GM18907 (cell line): ENCODE results near the gene HTRA3.

Source experiments
- ATAC-seq: cut with Tn5 transposase; IDR thresholded peaks from one replicate; pipeline ENCODE4 v1.9.1; 2021; ENCODE audit warnings: mild to moderate bottlenecking, moderate library complexity; ENCODE audit not compliant: unreplicated experiment

Gene HTRA3

GRCh38 chr4:8322794-8323704, 53.5 kb downstream of the HTRA3 start:
- ATAC-seq, result no peak

DNA sequence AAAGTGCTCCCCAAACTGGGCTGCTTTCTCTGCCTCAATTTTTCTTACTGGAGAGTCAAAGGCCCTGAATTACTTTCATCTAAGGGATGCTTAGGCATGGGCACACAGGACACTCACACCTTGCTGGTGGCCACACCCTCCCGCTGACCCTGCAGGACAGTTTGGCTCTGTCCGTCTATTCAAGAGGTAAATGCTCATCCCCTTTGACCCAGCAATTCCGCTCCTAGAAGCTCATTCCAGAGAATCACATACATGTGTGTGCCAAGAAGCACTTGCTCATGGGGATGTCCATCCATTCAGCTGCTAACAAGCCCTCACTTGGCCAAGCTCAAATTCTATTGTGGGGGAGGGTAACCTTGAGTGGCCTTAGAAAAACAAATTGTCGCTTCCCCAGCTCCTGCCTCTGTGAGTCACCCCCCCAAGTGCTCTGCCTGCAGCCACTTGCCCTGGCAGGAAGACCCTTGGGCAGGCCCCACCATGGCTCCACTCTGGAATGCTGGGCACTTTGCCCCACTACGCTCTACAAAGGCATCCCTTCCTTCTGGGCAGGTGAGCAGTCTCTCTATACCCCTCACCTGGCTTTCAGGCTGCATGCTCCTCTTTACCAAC, 54.5 kb downstream of the HTRA3 start:
- ATAC-seq, result no peak

DNA sequence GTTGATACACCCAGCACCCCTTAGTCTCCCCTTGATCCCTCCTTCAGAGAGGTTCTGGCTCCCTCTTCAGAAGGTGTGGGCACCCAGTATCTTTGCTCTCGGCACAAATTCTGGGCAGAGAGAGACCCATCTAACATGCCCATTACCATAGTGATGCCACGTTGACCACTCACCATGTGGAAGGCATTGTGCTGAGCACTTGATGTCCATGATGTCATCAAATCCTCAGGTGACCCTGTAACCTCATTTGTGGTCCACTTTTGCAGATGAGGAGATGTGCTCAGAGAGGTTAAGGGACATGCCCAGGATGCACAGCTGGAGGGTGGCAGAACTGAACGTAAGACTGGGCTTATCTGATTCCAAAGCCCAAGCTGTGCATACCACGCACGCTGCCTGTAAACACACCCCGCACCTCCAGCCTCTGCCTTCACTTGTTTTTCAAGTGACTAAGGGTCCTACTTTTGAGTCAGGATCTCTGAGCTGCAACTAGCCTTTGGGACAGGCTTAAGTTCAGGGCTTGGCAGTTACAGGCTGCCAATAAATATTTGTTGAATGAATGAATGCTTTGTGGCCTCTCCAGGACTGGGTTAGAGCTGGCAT, 55.2 kb downstream of the HTRA3 start:
- ATAC-seq, result no peak

GRCh38 chr4:8325291-8325973, 55.9 kb downstream of the HTRA3 start:
- no peak for ATAC-seq

DNA sequence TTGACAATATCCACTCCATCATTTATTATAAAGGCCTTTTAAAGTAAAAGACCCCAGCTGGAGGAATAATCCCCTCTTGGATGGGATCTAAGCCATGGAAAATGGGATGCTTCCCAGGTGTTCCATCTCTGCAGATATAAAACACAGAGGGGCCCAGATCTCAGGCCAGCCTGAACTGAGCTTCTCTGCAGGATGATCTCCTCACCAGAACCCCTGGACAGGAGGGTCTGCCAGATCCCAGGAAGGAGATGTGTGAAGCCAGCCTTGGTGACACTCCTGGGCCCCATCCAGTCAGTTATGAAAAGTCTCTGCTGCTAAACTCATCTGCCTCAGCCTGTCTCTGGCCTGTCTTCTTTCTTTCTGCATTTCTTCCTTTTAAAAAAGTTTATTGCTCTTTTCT, 56.7 kb downstream of the HTRA3 start:
- no peak for ATAC-seq

DNA sequence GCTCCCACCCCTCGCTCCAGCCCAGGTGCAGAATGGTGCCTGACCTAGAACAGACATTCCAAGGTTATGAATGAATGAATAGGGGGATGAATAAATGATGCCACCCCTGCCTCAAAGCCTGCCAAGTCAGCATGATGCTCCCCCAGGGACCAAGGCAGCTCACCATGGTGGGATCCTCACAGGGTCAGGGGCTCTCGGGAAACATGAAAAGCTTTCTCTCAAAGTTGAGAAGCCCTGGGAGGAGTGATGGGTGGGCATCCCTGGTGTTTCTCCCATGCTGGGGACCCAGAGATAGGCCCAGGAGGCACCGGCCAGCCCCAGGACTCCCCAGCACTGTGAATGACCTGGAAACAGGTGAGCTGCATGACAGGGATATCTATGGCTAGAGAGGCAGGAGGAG, 58.9 kb downstream of the HTRA3 start:
- ATAC-seq, result no peak

- no peak for ATAC-seq
Observed at GRCh38 chr4:8328866-8329559, 59.5 kb downstream of the HTRA3 start.

GRCh38 chr4:8329560-8329858, 60.0 kb downstream of the HTRA3 start:
- ATAC-seq, result no peak

DNA sequence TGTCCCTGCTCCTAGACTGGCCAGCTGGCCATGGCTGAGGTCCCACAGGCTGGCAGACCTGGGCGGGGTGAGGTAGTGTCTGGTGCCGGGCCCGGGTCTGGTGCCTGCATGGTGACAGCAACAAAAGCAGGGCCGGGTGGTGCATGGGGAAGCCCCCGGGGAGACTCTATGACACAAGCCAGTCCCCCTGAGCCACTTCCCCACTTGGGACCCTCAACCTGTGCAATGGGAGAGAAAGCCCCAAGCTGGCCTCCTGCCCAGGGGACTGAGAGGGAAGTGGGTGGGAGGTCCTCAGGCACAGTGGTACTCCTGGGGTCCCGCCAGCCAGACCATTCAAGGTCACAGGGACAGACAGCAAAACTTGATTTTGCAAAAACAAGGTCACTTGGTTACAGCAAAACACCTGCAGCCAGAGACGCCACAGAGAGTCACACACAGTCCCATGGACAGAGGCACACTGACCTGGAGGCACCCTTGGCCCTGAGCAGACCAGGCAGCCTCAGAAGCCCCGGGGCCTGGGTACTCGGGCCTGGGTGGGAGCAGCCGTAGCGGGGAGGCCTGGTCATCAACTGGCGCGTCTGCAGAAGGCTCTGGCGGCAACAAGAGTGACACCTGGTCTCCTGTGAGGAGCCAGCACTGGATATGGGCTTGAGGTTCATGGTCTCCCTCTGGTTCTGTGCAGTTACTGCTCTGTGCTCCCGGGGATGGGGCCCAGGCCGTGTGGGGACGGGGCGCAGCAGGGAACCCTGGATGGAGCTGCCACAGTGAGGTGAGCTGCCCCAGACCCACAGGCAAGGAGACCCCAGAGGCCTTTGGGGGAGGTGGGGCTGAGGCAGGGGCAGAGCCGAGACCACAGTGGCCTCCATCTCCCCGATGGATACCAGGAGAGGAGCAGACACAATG, 60.6 kb downstream of the HTRA3 start:
- no peak for ATAC-seq

DNA sequence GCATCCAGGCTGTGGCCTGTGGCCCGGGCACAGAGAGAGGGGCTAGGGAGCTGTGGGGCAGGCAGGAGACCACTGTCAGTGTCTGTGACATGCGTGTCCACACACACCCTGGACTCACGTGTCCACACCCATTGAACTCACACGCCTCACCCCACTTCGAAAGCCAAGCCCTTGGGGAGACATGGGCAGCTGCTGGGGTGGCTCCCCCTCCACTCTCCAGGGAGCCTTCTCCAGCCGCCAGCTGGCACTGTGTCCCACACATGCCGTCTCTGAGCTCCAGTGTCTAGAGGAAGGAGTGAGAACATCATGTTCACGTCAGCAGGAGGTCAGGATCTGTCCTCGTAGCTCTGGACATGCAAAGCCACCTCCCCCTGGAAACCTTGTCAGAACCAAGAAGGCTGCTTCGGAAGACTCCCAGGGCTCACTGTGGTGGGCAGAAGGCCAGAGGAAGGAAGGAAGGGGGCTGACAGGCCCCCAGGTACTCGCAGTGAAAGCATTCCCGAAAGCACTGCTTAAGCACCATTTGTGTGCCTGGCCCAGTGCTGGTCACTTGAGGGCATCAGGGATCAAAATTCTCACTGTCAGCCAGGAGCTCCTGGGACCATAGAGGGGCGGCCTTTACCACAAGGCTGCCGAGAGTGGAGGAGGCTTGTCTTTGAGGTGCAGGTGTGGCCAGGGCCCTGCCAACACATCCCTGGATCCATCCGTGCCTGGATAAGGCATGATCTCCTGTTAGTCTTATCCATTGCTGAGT, 61.4 kb downstream of the HTRA3 start:
- no peak for ATAC-seq

DNA sequence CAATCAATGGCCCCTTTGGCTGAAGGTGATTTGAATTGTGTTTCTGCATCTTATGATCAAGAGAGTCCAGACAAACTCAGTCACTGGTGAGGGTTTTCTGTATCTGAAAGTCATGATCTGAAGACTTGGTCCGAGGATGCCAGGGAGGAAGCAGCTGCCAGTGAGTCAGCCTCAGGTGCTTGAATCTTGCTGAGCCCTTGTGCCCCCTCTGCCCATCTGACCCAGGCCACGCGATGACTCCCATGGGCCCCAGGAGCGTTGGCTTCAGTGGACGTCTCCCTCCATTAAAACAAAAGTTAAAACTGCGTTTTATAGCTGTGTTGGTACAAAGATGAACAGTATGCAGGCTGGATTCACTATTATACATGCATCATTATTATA, 62.0 kb downstream of the HTRA3 start:
- ATAC-seq, result no peak

- ATAC-seq, result no peak
Observed at GRCh38 chr4:8332038-8332857, 62.7 kb downstream of the HTRA3 start.

DNA sequence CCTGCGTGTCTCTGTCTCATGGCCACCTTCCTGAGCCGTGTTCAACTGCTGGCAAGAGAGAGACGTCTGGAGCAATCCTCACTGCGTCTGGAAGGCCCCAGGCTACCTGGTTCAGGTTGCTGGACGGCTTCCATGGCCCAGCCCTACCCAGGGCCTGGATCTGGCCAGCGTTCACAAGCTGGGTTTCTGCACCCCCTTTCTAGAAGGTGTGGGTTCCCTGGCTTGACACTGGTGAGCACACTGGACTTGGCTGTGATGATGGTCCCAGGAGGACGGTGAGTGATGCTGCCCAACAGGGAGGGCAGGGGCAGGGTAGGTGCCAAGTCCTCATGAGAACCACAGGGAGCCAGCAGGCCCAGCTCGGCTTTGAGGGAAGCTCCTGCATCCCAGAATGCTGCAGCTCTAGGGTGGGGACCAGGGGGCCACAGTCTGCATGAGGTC, 63.4 kb downstream of the HTRA3 start:
- ATAC-seq, result no peak

DNA sequence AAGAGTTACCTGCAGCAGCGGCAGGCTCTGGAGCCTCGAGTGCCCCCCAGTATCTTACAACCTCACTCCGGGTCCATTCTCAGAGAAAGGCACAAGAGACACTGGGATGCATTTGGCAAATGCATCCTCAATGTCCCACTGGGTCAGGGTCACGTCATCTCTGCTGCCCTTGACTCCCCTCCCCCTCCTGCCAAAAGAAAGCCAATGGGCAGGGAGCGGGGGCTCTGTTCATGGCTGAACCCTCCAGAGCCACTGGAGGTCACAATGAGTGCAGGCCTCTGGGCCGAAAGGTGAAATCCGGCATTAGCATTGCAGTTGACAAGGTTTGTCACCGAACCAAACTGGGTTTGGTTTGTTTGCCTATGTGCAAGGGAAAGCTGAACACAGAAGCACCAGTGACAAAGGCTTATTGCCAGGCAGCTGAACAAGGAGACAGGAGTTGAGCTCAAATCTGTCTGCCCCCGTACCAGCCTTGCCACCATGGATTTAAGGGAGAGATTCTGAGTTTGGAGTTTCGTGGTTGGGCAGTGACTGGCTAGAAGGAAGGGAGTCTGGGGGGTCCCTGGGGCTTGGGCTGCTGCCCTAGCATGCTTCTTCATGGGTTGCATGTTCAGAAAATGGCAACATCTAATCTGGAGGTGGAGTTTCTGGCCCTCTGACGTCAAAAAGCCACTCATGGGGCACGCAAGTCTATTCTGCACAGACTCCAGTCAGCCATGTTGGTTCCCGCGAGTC, 64.3 kb downstream of the HTRA3 start:
- ATAC-seq, result no peak

- ATAC-seq, result no peak
Observed at GRCh38 chr4:8334786-8335460, 65.4 kb downstream of the HTRA3 start.

DNA sequence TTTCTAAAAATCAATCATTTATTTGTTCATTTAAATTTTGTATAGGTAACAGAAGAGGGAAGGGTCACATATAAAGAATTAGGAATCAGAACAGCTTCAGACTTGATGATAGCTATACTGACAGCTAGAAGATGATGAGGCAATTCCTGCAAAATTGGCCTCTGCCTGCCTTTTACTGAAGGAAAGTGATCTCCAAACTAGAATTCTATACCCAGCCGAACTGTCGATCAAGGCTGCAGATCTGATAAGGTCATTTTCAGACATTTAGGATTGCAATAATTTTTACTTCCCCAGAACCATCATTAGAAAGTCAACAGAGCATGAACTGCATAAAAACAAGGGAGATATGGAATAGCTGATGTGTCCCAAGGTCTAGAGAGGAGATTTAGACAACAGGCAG, 66.3 kb downstream of the HTRA3 start:
- ATAC-seq, result no peak

- no peak for ATAC-seq
Observed at GRCh38 chr4:8336412-8337075, 67.0 kb downstream of the HTRA3 start.
